ENCODE results near the gene CEP43.

The CEP43 gene

GRCh38 chr6:166969390-166970002 lies 29.7 kb upstream of the CEP43 start:
- DNase-seq = peak; percentile 15

- DNase-seq = no peak
Measured at GRCh38 chr6:166970091-166970490, 29.1 kb upstream of the CEP43 start.

GRCh38 chr6:166970776-166971175 lies 28.4 kb upstream of the CEP43 start:
- DNase-seq = no peak

- DNase-seq = no peak
Measured at GRCh38 chr6:166971271-166971670, 27.9 kb upstream of the CEP43 start.

- DNase-seq = no peak
Measured at GRCh38 chr6:166972101-166972500, 27.1 kb upstream of the CEP43 start.

- DNase-seq = no peak
Measured at GRCh38 chr6:166976636-166977035, 22.6 kb upstream of the CEP43 start.

- no peak for DNase-seq
Measured at GRCh38 chr6:166977621-166978525, 21.3 kb upstream of the CEP43 start.

GRCh38 chr6:166980738-166981137 lies 18.5 kb upstream of the CEP43 start:
- no peak for DNase-seq

GRCh38 chr6:166987448-166987847 lies 11.7 kb upstream of the CEP43 start:
- DNase-seq = no peak

GRCh38 chr6:166987930-166988329 lies 11.3 kb upstream of the CEP43 start:
- no peak for DNase-seq

- DNase-seq = no peak
Measured at GRCh38 chr6:166988674-166989201, 10.5 kb upstream of the CEP43 start.

GRCh38 chr6:166989427-166990032 lies 9.7 kb upstream of the CEP43 start:
- DNase-seq = peak; percentile 69

GRCh38 chr6:166996406-166996805 lies 2.8 kb upstream of the CEP43 start:
- no peak for DNase-seq

GRCh38 chr6:166997348-166997747 lies 1.8 kb upstream of the CEP43 start:
- no peak for DNase-seq

- DNase-seq = peak; percentile 51
Measured at GRCh38 chr6:166997768-166998255, 1.4 kb upstream of the CEP43 start.

GRCh38 chr6:166998256-166999144 lies 697 bp upstream of the CEP43 start:
- DNase-seq = no peak

- DNase-seq = no peak
Measured at GRCh38 chr6:166999884-167000253, 672 bp downstream of the CEP43 start.

- DNase-seq = no peak
Measured at GRCh38 chr6:167000759-167001158, 1.6 kb downstream of the CEP43 start.

- DNase-seq = no peak
Measured at GRCh38 chr6:167005350-167006159, 6.4 kb downstream of the CEP43 start.

- DNase-seq = no peak
Measured at GRCh38 chr6:167007985-167008384, 8.8 kb downstream of the CEP43 start.

- no peak for DNase-seq
Measured at GRCh38 chr6:167013067-167013466, 13.9 kb downstream of the CEP43 start.

GRCh38 chr6:167013946-167014345 lies 14.7 kb downstream of the CEP43 start:
- no peak for DNase-seq

All from CD4-positive, alpha-beta T cell treated with Interleukin-10 for 1 hour (primary cell).